GM12878 (cell line): ENCODE measurements around the gene ENG. TPM values are rescaled to one million over a fixed set of nuclear protein-coding genes. Genes with fewer than 3 reads are reported as not detected.

Source experiments
- ATAC-seq: fragments of 200-7000 bp; cut with Tn5 transposase; 3 replicates; pipeline ENCODE4 v1.9.1; 2020; ENCODE audit warnings: mild to moderate bottlenecking, moderate library complexity
- BruUV-seq: library from RNA; stranded (reverse); fragments of 400-500 nt; replicated peaks from 2 replicates; lab custom pipeline; 2021; lab: Mats Ljungman, UMichigan
- CTCF ChIA-PET: fragments of 300-600 bp; sonication (Branson Sonifier 250); formaldehyde crosslinking; extraction: SDS; loops from one replicate; lab custom pipeline; 2021; ENCODE audit warnings: inconsistent platforms; lab: Yijun Ruan, JAX
- POLR2A ChIA-PET: fragments of 350-600 bp; formaldehyde crosslinking; extraction: SDS; loops from one replicate; lab custom pipeline; 2021; ENCODE audit warnings: inconsistent platforms; lab: Charles Lee
- RAD21 ChIA-PET: fragments of 300-600 bp; sonication (Branson Sonifier 250); formaldehyde crosslinking; loops from one replicate; lab custom pipeline; 2023; ENCODE audit warnings: antibody characterized with exemption; ENCODE audit not compliant: unreplicated experiment; lab: Charles Lee
- SMC1A ChIA-PET: fragments of 300-600 bp; sonication (Branson Sonifier 250); formaldehyde crosslinking; loops from one replicate; lab custom pipeline; 2023; ENCODE audit not compliant: unreplicated experiment, uncharacterized antibody; lab: Charles Lee
- DNase-seq: peaks from one replicate; pipeline ENCODE4 v3.0.0-alpha.2; 2011; ENCODE audit warnings: low read depth, low spot score
- FAIRE-seq: peaks from 3 replicates; lab custom pipeline; 2011; peaks lifted over from hg19 to GRCh38; lab: Jason Lieb, UNC
- H2AFZ ChIP-seq: 2 replicates; pipeline ENCODE4 v1.6.0; 2011; ENCODE audit warnings: low read depth, low read length, control low read depth; ENCODE audit not compliant: control insufficient read depth
- H3K27ac ChIP-seq: 2 replicates; pipeline ENCODE4 v1.5.1; 2011; ENCODE audit warnings: control low read depth; ENCODE audit not compliant: control insufficient read depth, insufficient read depth
- H3K27me3 ChIP-seq, 2 experiments: replicated peaks in 1 of 2; 2 replicates each; pipeline versions ENCODE4 v1.6.0 to v1.6.1; 2011; ENCODE audit warnings: low read length in 1 of 2; ENCODE audit not compliant: control insufficient read depth in 2 of 2, insufficient read depth in 2 of 2
- H3K36me3 ChIP-seq, 2 experiments: 2 replicates each; pipeline ENCODE4 v1.5.1; 2011; ENCODE audit warnings: low read length in 1 of 2; ENCODE audit not compliant: control insufficient read depth in 2 of 2, insufficient read depth in 2 of 2
- H3K4me1 ChIP-seq: 2 replicates; pipeline ENCODE4 v1.6.1; 2011; ENCODE audit warnings: mild to moderate bottlenecking, low read length, moderate library complexity, mixed read lengths; ENCODE audit not compliant: control insufficient read depth, insufficient read depth
- H3K4me2 ChIP-seq: 2 replicates; pipeline ENCODE4 v1.6.0; 2011; ENCODE audit warnings: control low read depth; ENCODE audit not compliant: control insufficient read depth, insufficient read depth
- H3K4me3 ChIP-seq: fragments of 200-600 bp; sonication (generic); 2 replicates; pipeline ENCODE4 v1.5.1; 2016
- H3K79me2 ChIP-seq: 2 replicates; pipeline ENCODE4 v1.6.0; 2011; ENCODE audit warnings: low read length; ENCODE audit not compliant: control insufficient read depth, insufficient read depth
- H3K9ac ChIP-seq: 2 replicates; pipeline ENCODE4 v1.8.0; 2011; ENCODE audit warnings: low read length, control low read depth, mixed read lengths; ENCODE audit not compliant: control insufficient read depth, insufficient read depth
- H3K9me3 ChIP-seq: replicated peaks from 3 replicates; pipeline ENCODE4 v1.5.1; 2011; ENCODE audit warnings: mild to moderate bottlenecking, low read length; ENCODE audit not compliant: control insufficient read depth, insufficient read depth
- H4K20me1 ChIP-seq: 2 replicates; pipeline ENCODE4 v1.6.0; 2011; ENCODE audit not compliant: control insufficient read depth, insufficient read depth
- DPF2 ChIP-seq: fragments of 450-650 bp; IDR thresholded peaks from 2 replicates; pipeline ENCODE4 v1.6.1; 2017; ENCODE audit warnings: mild to moderate bottlenecking
- HDAC6 ChIP-seq: fragments of 200-600 bp; sonication (generic); IDR thresholded peaks from one replicate; pipeline ENCODE4 v1.8.0; 2017; ENCODE audit warnings: antibody characterized with exemption; ENCODE audit not compliant: unreplicated experiment
- JUNB ChIP-seq: IDR thresholded peaks from 2 replicates; pipeline ENCODE4 v1.6.1; 2016; ENCODE audit warnings: antibody characterized with exemption, mild to moderate bottlenecking
- RAD21 ChIP-seq: IDR thresholded peaks from 2 replicates; pipeline ENCODE4 v1.6.1; 2011; ENCODE audit warnings: mild to moderate bottlenecking, low read depth, low read length, moderate library complexity; ENCODE audit not compliant: insufficient read depth
- RUNX3 ChIP-seq: IDR thresholded peaks from 2 replicates; pipeline ENCODE4 v1.6.1; 2012; ENCODE audit warnings: low read length, inconsistent platforms
- SIX5 ChIP-seq: IDR thresholded peaks from 2 replicates; pipeline ENCODE4 v1.6.1; 2011; ENCODE audit warnings: mild to moderate bottlenecking, low read depth, low read length, moderate library complexity; ENCODE audit not compliant: severe bottlenecking
- WGBS: methylation state at CpG from one replicate; pipeline ENCODE4 v1.1.6; 2016; ENCODE audit warnings: low lambda C conversion rate; ENCODE audit not compliant: insufficient replicate concordance, insufficient coverage; ENCODE audit errors: missing lambda C conversion rate; 5-methylcytosine and 5-hydroxymethylcytosine counted together
- in situ Hi-C: fragments of 300-500 bp; cut with MboI; formaldehyde crosslinking; loops from 9 replicates; pipeline ENCODE4 v1.14.3; 2018; ENCODE audit warnings: mixed read lengths
- intact Hi-C: fragments of 100-400 bp; cut with micrococcal nuclease; formaldehyde crosslinking; loops from one replicate; pipeline ENCODE4 v1.14.2; 2022; ENCODE audit not compliant: unreplicated experiment
- polyA plus RNA-seq, 11 experiments: library from polyadenylated mRNA; depleted of rRNA in 4 of 11; unstranded in 6 of 11; stranded (reverse) in 5 of 11; fragments of >200 nt; fragmentation: Nextera tagmentation in 4 of 11; fragmentation: Illumina TruSeq in 1 of 11; extraction: Ambion mirVana in 4 of 11; extraction: Trizol in 1 of 11; gene quantifications; 1 replicate in 1 of 11; 2 replicates in 10 of 11; pipeline versions ENCODE4 v1.2.1 to v1.2.3, GENCODE V29; 2011 to 2016; ENCODE audit warnings: inconsistent platforms in 2 of 11, missing spikeins in 2 of 11, low read depth in 1 of 11
- total RNA-seq, 4 experiments: library from RNA; depleted of rRNA in 3 of 4; stranded (reverse); fragments of >200 nt in 3 of 4; fragmentation: Illumina TruSeq in 1 of 4; extraction: Trizol in 1 of 4; gene quantifications; 2 replicates each; pipeline versions ENCODE4 v1.2.1 to v1.2.3, GENCODE V29; 2013 to 2021
- TF ChIP-seq, protein P1 (sequence below): fragments of 150-350 bp; IDR thresholded peaks from 2 replicates; pipeline ENCODE4 v1.6.1; 2014; ENCODE audit warnings: mild to moderate bottlenecking, low read depth, low read length
- TF ChIP-seq, protein P2 (sequence below): fragments of 450-650 bp; IDR thresholded peaks from 2 replicates; pipeline ENCODE4 v1.6.1; 2016; ENCODE audit warnings: mild to moderate bottlenecking

ENG gene
- total and polyA plus RNA-seq, 10 of the 15 experiments (the other 5 are each of a cell fraction or from before 2014, with no cell fraction given): 0.14 to 10.1 (median 2.0) TPM

GRCh38 chr9:127773272-127773671, 81.2 kb downstream of the ENG start:
- Histone ChIP-seq H3K4me2 (no peak overlapping the region), H3K79me2 (peaks cover 37% of the 10 kb centered on the region), H3K4me1 (peaks cover 16% of the 10 kb centered on the region), H3K27me3 (no peaks in the 10 kb centered on the region), H4K20me1 (peaks cover 3% of the 10 kb centered on the region; the same call in 1 of the 2 replicates), H3K4me3 (no peak overlapping the region), H3K9me3 (no peaks in the 10 kb centered on the region), H3K9ac (no peak overlapping the region), H2AFZ (no peak overlapping the region), H3K27ac (no peak overlapping the region), H3K36me3 (peaks cover 0 to 12% of the 10 kb centered on the region in 2 experiments; a peak in 2 of 4 replicates)
- intact Hi-C loops: no loop called here
- DNase-seq (no peak), ATAC-seq (no peak), FAIRE-seq (no peak)
- BruUV-seq: no TSS peak
- ChIA-PET CTCF (interaction anchor here (1.2 to 9.2 kb wide), 2 partner anchors 11 to 39 kb away, joined by 3 to 75 read pairs; partner anchors contain the start of genes CDK9 and TOR2A), RAD21 (interaction anchor here (1.0 kb wide), 1 partner anchor 38 kb away, joined by 4 read pairs; the partner anchor contains the start of gene TOR2A), SMC1A (interaction anchor here (0.8 kb wide), 1 partner anchor 97 kb away, joined by 3 read pairs; no protein-coding TSS in a partner anchor), POLR2A (no interaction called here)
- 81% methylated on average over 3 of the region's 3 CpGs for WGBS
- in situ Hi-C loops: no loop called here
- TF ChIP-seq HDAC6 (no peak), SIX5 (no peak), DPF2 (no peak), RAD21 (no peak), JUNB (no peak), RUNX3 (no peak)
- TF ChIP-seq, protein P1, sequence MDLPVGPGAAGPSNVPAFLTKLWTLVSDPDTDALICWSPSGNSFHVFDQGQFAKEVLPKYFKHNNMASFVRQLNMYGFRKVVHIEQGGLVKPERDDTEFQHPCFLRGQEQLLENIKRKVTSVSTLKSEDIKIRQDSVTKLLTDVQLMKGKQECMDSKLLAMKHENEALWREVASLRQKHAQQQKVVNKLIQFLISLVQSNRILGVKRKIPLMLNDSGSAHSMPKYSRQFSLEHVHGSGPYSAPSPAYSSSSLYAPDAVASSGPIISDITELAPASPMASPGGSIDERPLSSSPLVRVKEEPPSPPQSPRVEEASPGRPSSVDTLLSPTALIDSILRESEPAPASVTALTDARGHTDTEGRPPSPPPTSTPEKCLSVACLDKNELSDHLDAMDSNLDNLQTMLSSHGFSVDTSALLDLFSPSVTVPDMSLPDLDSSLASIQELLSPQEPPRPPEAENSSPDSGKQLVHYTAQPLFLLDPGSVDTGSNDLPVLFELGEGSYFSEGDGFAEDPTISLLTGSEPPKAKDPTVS: no peak
- TF ChIP-seq, protein P2, sequence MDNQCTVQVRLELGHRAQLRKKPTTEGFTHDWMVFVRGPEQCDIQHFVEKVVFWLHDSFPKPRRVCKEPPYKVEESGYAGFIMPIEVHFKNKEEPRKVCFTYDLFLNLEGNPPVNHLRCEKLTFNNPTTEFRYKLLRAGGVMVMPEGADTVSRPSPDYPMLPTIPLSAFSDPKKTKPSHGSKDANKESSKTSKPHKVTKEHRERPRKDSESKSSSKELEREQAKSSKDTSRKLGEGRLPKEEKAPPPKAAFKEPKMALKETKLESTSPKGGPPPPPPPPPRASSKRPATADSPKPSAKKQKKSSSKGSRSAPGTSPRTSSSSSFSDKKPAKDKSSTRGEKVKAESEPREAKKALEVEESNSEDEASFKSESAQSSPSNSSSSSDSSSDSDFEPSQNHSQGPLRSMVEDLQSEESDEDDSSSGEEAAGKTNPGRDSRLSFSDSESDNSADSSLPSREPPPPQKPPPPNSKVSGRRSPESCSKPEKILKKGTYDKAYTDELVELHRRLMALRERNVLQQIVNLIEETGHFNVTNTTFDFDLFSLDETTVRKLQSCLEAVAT: no peak
